ENCODE results near the gene PLCXD3. TPM values are rescaled to one million over a fixed set of nuclear protein-coding genes. Genes with fewer than 3 reads are reported as not detected.

Gene PLCXD3
- total RNA-seq, 1 experiment from 2014 or later = 0.04 TPM

DNA sequence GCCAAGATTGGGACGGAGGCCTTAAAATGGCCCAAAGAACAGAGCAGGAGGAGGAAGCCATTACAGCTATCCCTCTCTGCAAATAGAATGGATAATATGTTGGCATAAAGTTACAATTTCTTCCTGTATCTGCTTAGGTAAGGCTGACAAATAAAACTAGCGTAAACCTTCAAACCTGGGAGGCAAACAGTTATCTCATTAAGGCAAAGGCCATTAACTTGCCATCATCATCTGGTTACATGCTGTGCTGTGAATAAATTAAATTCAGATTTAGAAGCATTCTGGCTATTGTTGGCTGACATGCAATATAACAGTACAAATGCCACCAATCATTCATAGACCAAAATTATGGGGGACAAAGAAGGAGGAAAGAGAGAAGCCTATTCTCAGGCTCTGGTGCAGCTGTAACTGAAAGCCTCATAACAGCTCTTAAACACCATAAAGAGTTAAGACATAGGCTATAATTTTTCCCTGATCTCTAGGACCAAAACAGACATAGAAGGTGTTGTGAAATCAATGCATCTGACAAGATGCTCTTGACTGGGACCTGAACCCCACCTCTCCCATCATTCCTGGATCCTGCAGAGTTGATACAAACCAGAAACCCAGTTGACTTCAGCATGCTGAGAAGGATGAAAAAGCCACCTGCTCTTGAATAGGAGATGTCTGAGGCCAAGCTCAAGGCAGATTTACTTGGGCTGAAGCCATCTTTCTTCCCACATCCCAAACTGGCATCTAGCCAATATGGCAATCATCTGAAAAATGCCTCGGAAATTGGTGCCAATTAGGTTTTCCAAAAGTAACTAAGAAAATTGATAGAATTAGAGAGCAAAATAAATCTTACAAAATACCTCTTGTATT lies 62.5 kb downstream of the PLCXD3 start:
- ChIA-PET POLR2A (no interaction called here), CTCF (no interaction called here)
- DNase-seq (ENCODE audit: low spot score) = no peak
- H3K27me3 Mint-ChIP-seq (ENCODE audit: low read depth) = no peaks in the 10 kb centered on the region; the same call in 1 of the 2 replicates
- no peak for ATAC-seq
- H3K4me1 Mint-ChIP-seq = no peaks in the 10 kb centered on the region
- TF ChIP-seq, protein P1, sequence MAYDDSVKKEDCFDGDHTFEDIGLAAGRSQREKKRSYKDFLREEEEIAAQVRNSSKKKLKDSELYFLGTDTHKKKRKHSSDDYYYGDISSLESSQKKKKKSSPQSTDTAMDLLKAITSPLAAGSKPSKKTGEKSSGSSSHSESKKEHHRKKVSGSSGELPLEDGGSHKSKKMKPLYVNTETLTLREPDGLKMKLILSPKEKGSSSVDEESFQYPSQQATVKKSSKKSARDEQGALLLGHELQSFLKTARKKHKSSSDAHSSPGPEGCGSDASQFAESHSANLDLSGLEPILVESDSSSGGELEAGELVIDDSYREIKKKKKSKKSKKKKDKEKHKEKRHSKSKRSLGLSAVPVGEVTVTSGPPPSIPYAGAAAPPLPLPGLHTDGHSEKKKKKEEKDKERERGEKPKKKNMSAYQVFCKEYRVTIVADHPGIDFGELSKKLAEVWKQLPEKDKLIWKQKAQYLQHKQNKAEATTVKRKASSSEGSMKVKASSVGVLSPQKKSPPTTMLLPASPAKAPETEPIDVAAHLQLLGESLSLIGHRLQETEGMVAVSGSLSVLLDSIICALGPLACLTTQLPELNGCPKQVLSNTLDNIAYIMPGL (CRISPR knock-in tag; IDR thresholded peaks at IDR 0.05) = no peak
- TF ChIP-seq KAT7 (CRISPR knock-in tag; IDR thresholded peaks at IDR 0.05; ENCODE audit: borderline replicate concordance) = no peak
- TF ChIP-seq SMAD4 (CRISPR knock-in tag; IDR thresholded peaks at IDR 0.05) = no peak
- TF ChIP-seq, protein P2, sequence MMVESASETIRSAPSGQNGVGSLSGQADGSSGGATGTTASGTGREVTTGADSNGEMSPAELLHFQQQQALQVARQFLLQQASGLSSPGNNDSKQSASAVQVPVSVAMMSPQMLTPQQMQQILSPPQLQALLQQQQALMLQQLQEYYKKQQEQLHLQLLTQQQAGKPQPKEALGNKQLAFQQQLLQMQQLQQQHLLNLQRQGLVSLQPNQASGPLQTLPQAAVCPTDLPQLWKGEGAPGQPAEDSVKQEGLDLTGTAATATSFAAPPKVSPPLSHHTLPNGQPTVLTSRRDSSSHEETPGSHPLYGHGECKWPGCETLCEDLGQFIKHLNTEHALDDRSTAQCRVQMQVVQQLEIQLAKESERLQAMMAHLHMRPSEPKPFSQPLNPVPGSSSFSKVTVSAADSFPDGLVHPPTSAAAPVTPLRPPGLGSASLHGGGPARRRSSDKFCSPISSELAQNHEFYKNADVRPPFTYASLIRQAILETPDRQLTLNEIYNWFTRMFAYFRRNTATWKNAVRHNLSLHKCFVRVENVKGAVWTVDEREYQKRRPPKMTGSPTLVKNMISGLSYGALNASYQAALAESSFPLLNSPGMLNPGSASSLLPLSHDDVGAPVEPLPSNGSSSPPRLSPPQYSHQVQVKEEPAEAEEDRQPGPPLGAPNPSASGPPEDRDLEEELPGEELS (CRISPR knock-in tag; IDR thresholded peaks at IDR 0.05) = no peak
- TF ChIP-seq HMGA2 (CRISPR knock-in tag; IDR thresholded peaks at IDR 0.05) = no peak
- no peak for TF ChIP-seq ZNF263 (CRISPR knock-in tag; IDR thresholded peaks at IDR 0.05; ENCODE audit: low read depth)
- TF ChIP-seq TCF7 (CRISPR knock-in tag; IDR thresholded peaks at IDR 0.05; ENCODE audit: low read depth) = no peak
- TF ChIP-seq USF1 (CRISPR knock-in tag; IDR thresholded peaks at IDR 0.05) = no peak
- TF ChIP-seq EMX1 (CRISPR knock-in tag; IDR thresholded peaks at IDR 0.05) = no peak
- TF ChIP-seq FOXP1 (CRISPR knock-in tag; IDR thresholded peaks at IDR 0.05; ENCODE audit: borderline replicate concordance) = no peak
- TF ChIP-seq AR (CRISPR knock-in tag; IDR thresholded peaks at IDR 0.05) = no peak
- TF ChIP-seq RELA (CRISPR knock-in tag; IDR thresholded peaks at IDR 0.05; ENCODE audit: borderline replicate concordance) = no peak
- TF ChIP-seq ZNF512 (CRISPR knock-in tag; IDR thresholded peaks at IDR 0.05; ENCODE audit: borderline replicate concordance) = no peak
- TF ChIP-seq ZNF416 (CRISPR knock-in tag; IDR thresholded peaks at IDR 0.05) = no peak
- TF ChIP-seq ZNF423 (CRISPR knock-in tag; IDR thresholded peaks at IDR 0.05) = no peak
- no peak for TF ChIP-seq JAZF1 (CRISPR knock-in tag; IDR thresholded peaks at IDR 0.05)
- TF ChIP-seq, protein P3, sequence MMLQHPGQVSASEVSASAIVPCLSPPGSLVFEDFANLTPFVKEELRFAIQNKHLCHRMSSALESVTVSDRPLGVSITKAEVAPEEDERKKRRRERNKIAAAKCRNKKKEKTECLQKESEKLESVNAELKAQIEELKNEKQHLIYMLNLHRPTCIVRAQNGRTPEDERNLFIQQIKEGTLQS (CRISPR knock-in tag; conservative IDR thresholded peaks at IDR 0.05) = no peak
- TF ChIP-seq SP1 (CRISPR knock-in tag; conservative IDR thresholded peaks at IDR 0.05) = no peak
- no peak for TF ChIP-seq OVOL2 (CRISPR knock-in tag; IDR thresholded peaks at IDR 0.05; ENCODE audit: borderline replicate concordance)
- no peaks in the 10 kb centered on the region; the same call in 1 of the 2 replicates for H3K9me3 Mint-ChIP-seq
- H3K27ac Mint-ChIP-seq = no peak overlapping the region
- no peak overlapping the region for H3K4me3 Mint-ChIP-seq
- no peaks in the 10 kb centered on the region for H3K36me3 Mint-ChIP-seq

Measured in WTC11 (cell line).